H9 (cell line): ENCODE measurements around the gene UNC5B. TPM values are rescaled to one million over a fixed set of nuclear protein-coding genes. Genes with fewer than 3 reads are reported as not detected.

Experiments used
- DNase-seq: peaks from one replicate; pipeline ENCODE4 v3.0.0-alpha.2; 2017
- H2AFZ ChIP-seq: one replicate; pipeline ENCODE4 v1.6.1; 2013; ENCODE audit warnings: mild to moderate bottlenecking, low read length, control low read depth, moderate library complexity
- H2AK5ac ChIP-seq: 2 replicates; pipeline ENCODE4 v1.6.1; 2013; ENCODE audit warnings: low read length, control low read depth, mixed read lengths; ENCODE audit not compliant: insufficient read length
- H2BK120ac ChIP-seq: one replicate; pipeline ENCODE4 v1.6.1; 2013; ENCODE audit warnings: low read depth, mild to moderate bottlenecking, low read length, control low read depth, inconsistent platforms; ENCODE audit not compliant: poor library complexity, severe bottlenecking
- H2BK12ac ChIP-seq: 2 replicates; pipeline ENCODE4 v1.6.1; 2013; ENCODE audit warnings: low read length, control low read depth, mixed read lengths, low read depth; ENCODE audit not compliant: insufficient read length
- H2BK15ac ChIP-seq: 2 replicates; pipeline ENCODE4 v1.6.1; 2013; ENCODE audit warnings: low read depth, low read length, control low read depth
- H2BK20ac ChIP-seq: one replicate; pipeline ENCODE4 v1.6.1; 2013; ENCODE audit warnings: low read depth, mild to moderate bottlenecking, low read length, control low read depth, inconsistent platforms; ENCODE audit not compliant: poor library complexity, severe bottlenecking
- H2BK5ac ChIP-seq: 2 replicates; pipeline ENCODE4 v1.6.1; 2013; ENCODE audit warnings: low read length, control low read depth, mixed read lengths; ENCODE audit not compliant: insufficient read length
- H3K14ac ChIP-seq: 2 replicates; pipeline ENCODE4 v1.6.1; 2013; ENCODE audit warnings: low read length, control low read depth; ENCODE audit not compliant: insufficient read depth
- H3K18ac ChIP-seq: 2 replicates; pipeline ENCODE4 v1.6.1; 2013; ENCODE audit warnings: low read depth, mild to moderate bottlenecking, mixed read lengths, low read length, control low read depth; ENCODE audit not compliant: insufficient read length
- H3K23ac ChIP-seq: 2 replicates; pipeline ENCODE4 v1.6.1; 2013; ENCODE audit warnings: low read length, control low read depth, mixed read lengths, low read depth; ENCODE audit not compliant: insufficient read length
- H3K23me2 ChIP-seq: 2 replicates; pipeline ENCODE4 v1.6.1; 2013; ENCODE audit warnings: low read depth, mild to moderate bottlenecking, mixed read lengths, low read length, control low read depth; ENCODE audit not compliant: insufficient read length, poor library complexity, severe bottlenecking
- H3K27ac ChIP-seq: 2 replicates; pipeline ENCODE4 v1.5.1; 2013; ENCODE audit warnings: low read length, control low read depth, mixed read lengths, low read depth; ENCODE audit not compliant: insufficient read length
- H3K27me3 ChIP-seq: 2 replicates; pipeline ENCODE4 v1.6.1; 2013; ENCODE audit warnings: low read length, control low read depth, inconsistent platforms; ENCODE audit not compliant: insufficient read depth
- H3K4ac ChIP-seq: 2 replicates; pipeline ENCODE4 v1.6.1; 2013; ENCODE audit warnings: low read depth, mild to moderate bottlenecking, control low read depth, inconsistent platforms, low read length, moderate library complexity
- H3K4me1 ChIP-seq: 2 replicates; pipeline ENCODE4 v1.6.1; 2013; ENCODE audit warnings: low read length, control low read depth, inconsistent platforms; ENCODE audit not compliant: insufficient read depth
- H3K4me2 ChIP-seq: 2 replicates; pipeline ENCODE4 v1.6.1; 2013; ENCODE audit warnings: low read length, control low read depth, mixed read lengths; ENCODE audit not compliant: insufficient read length, insufficient read depth
- H3K56ac ChIP-seq: 2 replicates; pipeline ENCODE4 v1.6.1; 2013; ENCODE audit warnings: low read depth, mild to moderate bottlenecking, mixed read lengths, low read length, control low read depth; ENCODE audit not compliant: insufficient read length
- H3K79me1 ChIP-seq: 2 replicates; pipeline ENCODE4 v1.6.1; 2013; ENCODE audit warnings: low read depth, mild to moderate bottlenecking, moderate library complexity, low read length, control low read depth, inconsistent platforms; ENCODE audit not compliant: insufficient read depth, poor library complexity, severe bottlenecking
- H3K79me2 ChIP-seq: 2 replicates; pipeline ENCODE4 v1.6.1; 2013; ENCODE audit warnings: low read length, control low read depth, inconsistent platforms; ENCODE audit not compliant: insufficient read depth
- H3K9ac ChIP-seq: 2 replicates; pipeline ENCODE4 v1.6.1; 2013; ENCODE audit warnings: low read length, control low read depth, mixed read lengths; ENCODE audit not compliant: insufficient read length; ENCODE audit errors: extremely low read depth
- H3K9me3 ChIP-seq: one replicate; pipeline ENCODE4 v1.6.1; 2013; ENCODE audit warnings: low read depth, low read length, inconsistent platforms; ENCODE audit not compliant: control insufficient read depth
- H3T11ph ChIP-seq: one replicate; pipeline ENCODE4 v1.6.1; 2013; ENCODE audit warnings: mild to moderate bottlenecking, low read length, control low read depth, inconsistent platforms
- H4K20me1 ChIP-seq: one replicate; pipeline ENCODE4 v1.6.1; 2013; ENCODE audit not compliant: control insufficient read depth, insufficient read length, insufficient read depth
- H4K5ac ChIP-seq: 2 replicates; pipeline ENCODE4 v1.6.1; 2013; ENCODE audit warnings: low read depth, mild to moderate bottlenecking, mixed read lengths, low read length, control low read depth; ENCODE audit not compliant: insufficient read length
- H4K8ac ChIP-seq: replicated peaks from 2 replicates; pipeline ENCODE4 v1.6.1; 2013; ENCODE audit warnings: low read length, control low read depth, mixed read lengths, low read depth; ENCODE audit not compliant: insufficient read length
- H4K91ac ChIP-seq: 2 replicates; pipeline ENCODE4 v1.6.1; 2013; ENCODE audit warnings: low read depth, mild to moderate bottlenecking, moderate library complexity, mixed read lengths, low read length, control low read depth; ENCODE audit not compliant: insufficient read length
- H3K27ac Mint-ChIP-seq, 3 experiments: 2 replicates in 2 of 3; 3 replicates in 1 of 3; pipeline ENCODE4 v1.8.0; 2020 to 2021; ENCODE audit warnings: mixed read lengths in 3 of 3, mild to moderate bottlenecking in 1 of 3, moderate library complexity in 1 of 3
- H3K27me3 Mint-ChIP-seq: 2 replicates; pipeline ENCODE4 v1.8.0; 2021; ENCODE audit warnings: low read depth, mild to moderate bottlenecking, moderate library complexity, mixed read lengths
- H3K36me3 Mint-ChIP-seq, 3 experiments: 2 replicates in 2 of 3; 3 replicates in 1 of 3; pipeline ENCODE4 v1.8.0; 2020 to 2021; ENCODE audit warnings: low read depth in 3 of 3, mixed read lengths in 3 of 3; ENCODE audit not compliant: insufficient read depth in 1 of 3
- H3K4me1 Mint-ChIP-seq, 2 experiments: 2 replicates each; pipeline ENCODE4 v1.8.0; 2020; ENCODE audit warnings: mixed read lengths in 2 of 2
- H3K4me3 Mint-ChIP-seq, 2 experiments: 2 replicates in 1 of 2; 3 replicates in 1 of 2; pipeline ENCODE4 v1.8.0; 2020 to 2021; ENCODE audit warnings: mild to moderate bottlenecking in 2 of 2, mixed read lengths in 2 of 2, moderate library complexity in 1 of 2
- H3K9me3 Mint-ChIP-seq, 2 experiments: 2 replicates in 1 of 2; 3 replicates in 1 of 2; pipeline ENCODE4 v1.8.0; 2020; ENCODE audit warnings: mild to moderate bottlenecking in 2 of 2, mixed read lengths in 2 of 2, moderate library complexity in 1 of 2
- WGBS: extraction: QIAGEN DNeasy Blood & Tissue Kit; methylation state at CpG from one replicate; pipeline ENCODE4 v1.1.7; 2013; ENCODE audit warnings: missing lambda C conversion rate, low lambda C conversion rate, mixed read lengths; ENCODE audit not compliant: insufficient read length; ENCODE audit errors: extremely low coverage; 5-methylcytosine and 5-hydroxymethylcytosine counted together
- total RNA-seq: library from RNA; stranded (reverse); gene quantifications from 2 replicates; pipeline ENCODE4 v1.2.1, GENCODE V29; 2021
- TF ChIP-seq, protein P1 (sequence below): fragments of 200-600 bp; sonication (generic); conservative IDR thresholded peaks from 3 replicates; pipeline ENCODE4 v1.8.0; 2021; ENCODE audit warnings: antibody characterized with exemption, mild to moderate bottlenecking

UNC5B gene
- total RNA-seq, 1 experiment from 2014 or later = 28.4 TPM

DNA sequence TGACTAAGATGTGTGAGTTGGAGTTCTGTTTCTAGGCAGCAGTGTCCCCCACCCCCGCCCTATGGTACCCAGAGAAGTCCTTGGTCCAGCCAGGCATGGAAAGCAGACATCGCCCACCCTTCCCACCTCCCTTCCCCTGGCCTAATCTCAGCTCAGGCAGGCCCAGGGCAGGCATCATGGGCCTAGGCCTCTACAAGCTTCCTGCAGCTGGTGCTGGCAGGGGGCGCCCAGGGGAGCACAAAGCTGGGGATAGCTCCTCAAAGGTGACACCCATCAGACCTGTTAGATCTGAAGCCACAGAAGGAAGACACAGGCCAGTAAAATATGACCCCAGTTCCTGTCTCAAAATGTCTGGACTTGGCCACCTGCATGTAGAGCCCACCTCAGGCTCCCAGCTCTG lies 18.9 kb upstream of the UNC5B start:
- Histone ChIP-seq H2BK20ac (no peak overlapping the region), H3K14ac (no peak overlapping the region), H3K4me2 (no peak overlapping the region), H3K18ac (peak overlapping the region; percentile 32), H3K56ac (no peak overlapping the region), H4K91ac (no peak overlapping the region), H4K8ac (no peak overlapping the region), H2AFZ (no peak overlapping the region), H3K23me2 (no peaks in the 10 kb centered on the region), H2BK12ac (no peak overlapping the region), H3K79me2 (no peaks in the 10 kb centered on the region), H3K9ac (no peak overlapping the region), H3K4ac (no peak overlapping the region), H3K79me1 (no peaks in the 10 kb centered on the region), H2BK5ac (no peak overlapping the region), H2BK120ac (no peak overlapping the region), H2BK15ac (no peak overlapping the region), H4K20me1 (no peaks in the 10 kb centered on the region), H3T11ph (no peak overlapping the region), H3K23ac (no peak overlapping the region), H3K4me1 (no peaks in the 10 kb centered on the region), H3K27me3 (no peaks in the 10 kb centered on the region), H3K9me3 (no peaks in the 10 kb centered on the region), H4K5ac (no peak overlapping the region), H2AK5ac (no peak overlapping the region), H3K27ac (no peak overlapping the region)
- TF ChIP-seq, protein P1, sequence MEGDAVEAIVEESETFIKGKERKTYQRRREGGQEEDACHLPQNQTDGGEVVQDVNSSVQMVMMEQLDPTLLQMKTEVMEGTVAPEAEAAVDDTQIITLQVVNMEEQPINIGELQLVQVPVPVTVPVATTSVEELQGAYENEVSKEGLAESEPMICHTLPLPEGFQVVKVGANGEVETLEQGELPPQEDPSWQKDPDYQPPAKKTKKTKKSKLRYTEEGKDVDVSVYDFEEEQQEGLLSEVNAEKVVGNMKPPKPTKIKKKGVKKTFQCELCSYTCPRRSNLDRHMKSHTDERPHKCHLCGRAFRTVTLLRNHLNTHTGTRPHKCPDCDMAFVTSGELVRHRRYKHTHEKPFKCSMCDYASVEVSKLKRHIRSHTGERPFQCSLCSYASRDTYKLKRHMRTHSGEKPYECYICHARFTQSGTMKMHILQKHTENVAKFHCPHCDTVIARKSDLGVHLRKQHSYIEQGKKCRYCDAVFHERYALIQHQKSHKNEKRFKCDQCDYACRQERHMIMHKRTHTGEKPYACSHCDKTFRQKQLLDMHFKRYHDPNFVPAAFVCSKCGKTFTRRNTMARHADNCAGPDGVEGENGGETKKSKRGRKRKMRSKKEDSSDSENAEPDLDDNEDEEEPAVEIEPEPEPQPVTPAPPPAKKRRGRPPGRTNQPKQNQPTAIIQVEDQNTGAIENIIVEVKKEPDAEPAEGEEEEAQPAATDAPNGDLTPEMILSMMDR = no peak
- Mint-ChIP-seq H3K4me1 (peaks cover 6 to 27% of the 10 kb centered on the region in 2 experiments), H3K36me3 (peaks cover 3 to 13% (median 4%) of the 10 kb centered on the region in 3 experiments; a peak in 5 of 7 replicates), H3K27me3 (peaks cover 4% of the 10 kb centered on the region), H3K4me3 (no peak overlapping the region), H3K27ac (no peak overlapping the region), H3K9me3 (peaks cover 18 to 19% of the 10 kb centered on the region in 2 experiments)
- WGBS = no CpG with 5 or more reads among the region's 3 CpGs
- no peak for DNase-seq
